GM19099 (cell line): Measurements from ENCODE around the gene TMEM219.

Source experiments
- POLR2A ChIP-seq: IDR thresholded peaks from 3 replicates; pipeline ENCODE4 v1.6.1; 2011; ENCODE audit warnings: low read depth; ENCODE audit not compliant: insufficient read length; ENCODE audit errors: extremely low read depth

Gene TMEM219

GRCh38 chr16:29973384-29974246 is 11.7 kb downstream of the TMEM219 start, which contains the start of gene TAOK2:
Gene TAOK2, plus strand, starts transcription at chr16:29973868. Its CDS starts 3,905 bp downstream, at chr16:29977773.
- TF ChIP-seq POLR2A: peak; percentile 79

GRCh38 chr16:29974291-29975133 is 12.6 kb downstream of the TMEM219 start:
- TF ChIP-seq POLR2A: no peak

- TF ChIP-seq POLR2A: no peak
These were observed 13.3 kb downstream of the TMEM219 start for GRCh38 chr16:29975134-29975538.

GRCh38 chr16:29975811-29976511 is 14.1 kb downstream of the TMEM219 start:
- TF ChIP-seq POLR2A: no peak

- TF ChIP-seq POLR2A: no peak
These were observed 15.4 kb downstream of the TMEM219 start for GRCh38 chr16:29977063-29977825.

- TF ChIP-seq POLR2A: no peak
These were observed 16.2 kb downstream of the TMEM219 start for GRCh38 chr16:29978081-29978480.

- no peak for TF ChIP-seq POLR2A
These were observed 16.8 kb downstream of the TMEM219 start for GRCh38 chr16:29978564-29979270.

GRCh38 chr16:29982560-29983419 is 20.9 kb downstream of the TMEM219 start:
- no peak for TF ChIP-seq POLR2A

GRCh38 chr16:29983420-29984136 is 21.7 kb downstream of the TMEM219 start:
- TF ChIP-seq POLR2A: no peak

- TF ChIP-seq POLR2A: no peak
These were observed 22.4 kb downstream of the TMEM219 start for GRCh38 chr16:29984137-29984763.

GRCh38 chr16:29984764-29985147 is 22.9 kb downstream of the TMEM219 start:
- TF ChIP-seq POLR2A: no peak

- TF ChIP-seq POLR2A: no peak
These were observed 23.5 kb downstream of the TMEM219 start for GRCh38 chr16:29985271-29985811.

- no peak for TF ChIP-seq POLR2A
These were observed 24.4 kb downstream of the TMEM219 start for GRCh38 chr16:29986231-29986630.
